ENCODE results near the gene KIRREL3. TPM values are rescaled to one million over a fixed set of nuclear protein-coding genes. Genes with fewer than 3 reads are reported as not detected.

The KIRREL3 gene
- total RNA-seq, 2 experiments from 2014 or later, result not detected

DNA sequence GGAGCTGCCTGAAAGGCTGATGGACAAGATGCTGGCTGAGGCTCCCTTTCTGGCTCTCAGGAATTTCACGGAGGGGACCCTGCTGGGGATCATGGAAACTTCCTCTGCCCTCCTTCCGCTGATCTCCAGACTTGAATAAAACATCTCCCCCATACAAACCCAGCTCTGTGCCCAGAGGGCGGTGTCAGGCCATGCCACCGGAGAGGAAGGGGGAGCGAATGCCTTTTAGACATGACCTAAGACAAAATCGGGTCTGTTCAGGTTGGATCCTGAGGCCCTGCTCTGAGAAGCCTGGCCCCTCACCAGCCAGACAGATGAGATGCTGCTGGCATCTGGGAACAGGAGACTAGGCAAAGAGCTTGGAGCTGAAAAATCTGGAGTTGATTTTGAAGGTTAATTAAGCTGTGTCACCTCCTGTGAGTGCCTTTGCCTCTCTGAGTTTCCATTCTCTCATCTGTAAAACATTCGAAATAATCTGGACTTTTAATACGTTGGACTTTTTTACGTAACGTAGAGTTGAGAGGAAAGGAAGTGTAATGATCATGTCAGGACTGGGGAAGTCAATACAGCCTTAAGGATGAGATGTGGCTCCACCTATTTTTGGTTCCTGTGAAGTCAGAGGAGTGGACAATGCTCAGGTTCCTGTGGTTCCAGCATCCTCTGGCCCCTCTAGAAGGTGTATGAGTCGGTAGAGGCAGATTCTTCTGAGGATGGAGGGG is 481.4 kb downstream of the KIRREL3 start:
- TF ChIP-seq, protein P1, sequence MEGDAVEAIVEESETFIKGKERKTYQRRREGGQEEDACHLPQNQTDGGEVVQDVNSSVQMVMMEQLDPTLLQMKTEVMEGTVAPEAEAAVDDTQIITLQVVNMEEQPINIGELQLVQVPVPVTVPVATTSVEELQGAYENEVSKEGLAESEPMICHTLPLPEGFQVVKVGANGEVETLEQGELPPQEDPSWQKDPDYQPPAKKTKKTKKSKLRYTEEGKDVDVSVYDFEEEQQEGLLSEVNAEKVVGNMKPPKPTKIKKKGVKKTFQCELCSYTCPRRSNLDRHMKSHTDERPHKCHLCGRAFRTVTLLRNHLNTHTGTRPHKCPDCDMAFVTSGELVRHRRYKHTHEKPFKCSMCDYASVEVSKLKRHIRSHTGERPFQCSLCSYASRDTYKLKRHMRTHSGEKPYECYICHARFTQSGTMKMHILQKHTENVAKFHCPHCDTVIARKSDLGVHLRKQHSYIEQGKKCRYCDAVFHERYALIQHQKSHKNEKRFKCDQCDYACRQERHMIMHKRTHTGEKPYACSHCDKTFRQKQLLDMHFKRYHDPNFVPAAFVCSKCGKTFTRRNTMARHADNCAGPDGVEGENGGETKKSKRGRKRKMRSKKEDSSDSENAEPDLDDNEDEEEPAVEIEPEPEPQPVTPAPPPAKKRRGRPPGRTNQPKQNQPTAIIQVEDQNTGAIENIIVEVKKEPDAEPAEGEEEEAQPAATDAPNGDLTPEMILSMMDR (IDR thresholded peaks at IDR 0.05), result no peak
- intact Hi-C loops (cut with DNase I, micrococcal nuclease), result no loop called here
- ChIA-PET CTCF (no interaction called here), POLR2A (no interaction called here)
- Histone ChIP-seq H3K4me1 (ENCODE audit: insufficient read depth, low read length) (no peaks in the 10 kb centered on the region), H3K36me3 (ENCODE audit: insufficient read depth, low read length) (no peaks in the 10 kb centered on the region), H3K27ac (ENCODE audit: low read depth in 1 of 2, low read length in 2 of 2) (no peak overlapping the region), H3K27me3 (ENCODE audit: control insufficient read depth in 1 of 2, insufficient read depth in 2 of 2, low read length in 2 of 2) (no peaks in the 10 kb centered on the region), H3K9me3 (ENCODE audit: control insufficient read depth in 1 of 2, insufficient read depth in 1 of 2, low read length in 2 of 2) (no peaks in the 10 kb centered on the region), H3K4me3 (ENCODE audit: low read length) (no peak overlapping the region)
- no peak for DNase-seq
- Mint-ChIP-seq H3K27me3 (peaks cover 12% of the 10 kb centered on the region), H3K9me3 (no peaks in the 10 kb centered on the region), H3K4me3 (no peak overlapping the region), H3K27ac (no peak overlapping the region), H3K36me3 (ENCODE audit: low read depth) (no peaks in the 10 kb centered on the region), H3K4me1 (ENCODE audit: low read depth) (no peaks in the 10 kb centered on the region)
- ATAC-seq (ENCODE audit: poor library complexity), result no peak

DNA sequence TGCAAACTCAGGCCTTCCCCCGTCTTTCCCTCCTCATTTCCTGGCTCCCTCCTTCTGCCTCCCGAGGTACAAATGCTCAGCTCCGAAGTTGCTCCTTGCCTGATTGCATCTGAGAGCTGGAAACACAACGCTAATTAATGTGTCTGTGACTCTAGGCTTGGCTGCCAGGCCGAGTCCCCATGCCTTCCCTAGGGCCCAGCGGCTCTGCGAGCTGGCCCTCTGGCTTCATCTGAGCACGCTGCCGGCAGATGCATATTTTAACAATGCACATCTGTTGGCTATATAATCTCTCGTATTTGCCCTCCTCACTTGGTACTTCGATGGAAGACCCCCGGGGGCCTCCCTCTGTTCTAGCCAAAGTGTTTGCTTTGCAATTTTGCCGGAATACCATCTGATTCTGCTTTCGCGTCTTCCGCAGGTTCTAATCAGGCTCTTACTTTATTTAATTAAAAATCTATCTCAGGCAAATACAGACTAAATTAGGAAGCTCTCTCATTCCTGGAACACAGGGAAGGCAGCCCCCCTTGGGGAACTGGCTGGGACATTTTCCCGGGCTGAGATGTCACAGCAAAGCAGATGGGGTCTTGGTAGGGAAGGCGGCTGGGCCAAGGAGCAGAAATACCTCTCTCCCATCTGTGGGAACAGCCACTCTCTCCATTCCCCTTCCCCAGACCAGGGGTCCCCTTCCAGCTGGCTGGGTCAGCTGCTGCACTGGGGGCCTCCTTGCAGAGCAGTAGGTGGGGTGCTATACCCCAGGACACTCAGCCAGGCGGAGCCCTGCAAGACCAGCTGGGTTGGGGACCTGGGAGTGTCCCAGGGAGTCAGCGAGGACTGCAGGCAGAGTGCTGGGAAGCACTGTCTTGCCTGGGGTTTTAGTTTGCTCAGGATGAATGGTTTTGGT is 482.2 kb downstream of the KIRREL3 start:
- H3K27ac Mint-ChIP-seq, result no peak overlapping the region

DNA sequence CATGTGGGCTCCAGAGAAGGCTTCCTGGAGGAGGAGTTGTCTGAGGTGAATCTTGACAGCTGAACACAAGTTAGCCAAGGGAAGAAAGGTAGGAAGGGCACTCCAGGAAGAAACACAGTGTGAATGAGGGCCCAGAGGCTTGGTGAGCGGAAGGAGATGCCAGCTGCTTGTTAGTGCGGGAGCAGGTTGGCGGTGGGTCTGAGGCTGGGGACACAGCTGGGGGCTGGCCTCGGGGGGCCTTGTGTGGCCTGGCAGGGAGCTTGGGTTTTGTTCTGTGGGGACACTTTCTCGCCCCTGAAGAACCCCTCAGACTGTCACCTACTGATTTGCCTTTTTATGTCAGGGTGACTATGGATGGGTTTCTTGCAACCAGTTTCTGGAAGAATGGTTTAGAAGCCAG is 485.1 kb downstream of the KIRREL3 start:
- Histone ChIP-seq H3K27me3 (ENCODE audit: control insufficient read depth in 1 of 2, insufficient read depth in 2 of 2, low read length in 2 of 2) (peaks cover 0 to 3% of the 10 kb centered on the region in 2 experiments), H3K27ac (ENCODE audit: low read depth in 1 of 2, low read length in 2 of 2) (no peak overlapping the region), H3K36me3 (ENCODE audit: insufficient read depth, low read length) (no peaks in the 10 kb centered on the region), H3K9me3 (ENCODE audit: control insufficient read depth in 1 of 2, insufficient read depth in 1 of 2, low read length in 2 of 2) (no peaks in the 10 kb centered on the region), H3K4me3 (ENCODE audit: low read length) (no peak overlapping the region), H3K4me1 (ENCODE audit: insufficient read depth, low read length) (no peaks in the 10 kb centered on the region)
- H3K27ac Mint-ChIP-seq, result no peak overlapping the region
- no peak for ATAC-seq (ENCODE audit: poor library complexity)
- no peaks in the 10 kb centered on the region for H3K9me3 Mint-ChIP-seq
- TF ChIP-seq, protein P1 (IDR thresholded peaks at IDR 0.05), result no peak
- DNase-seq, result no peak
- CTCF ChIA-PET, result no interaction called here
- H3K4me3 Mint-ChIP-seq, result no peak overlapping the region
- H3K27me3 Mint-ChIP-seq, result peaks cover 24% of the 10 kb centered on the region
- H3K4me1 Mint-ChIP-seq (ENCODE audit: low read depth), result no peaks in the 10 kb centered on the region
- H3K36me3 Mint-ChIP-seq (ENCODE audit: low read depth), result no peaks in the 10 kb centered on the region
- POLR2A ChIA-PET, result no interaction called here
- intact Hi-C loops (cut with DNase I, micrococcal nuclease), result no loop called here

More for the DNA sequence above, 482.2 kb downstream of the KIRREL3 start:
- Histone ChIP-seq H3K4me3 (ENCODE audit: low read length) (no peak overlapping the region), H3K9me3 (ENCODE audit: control insufficient read depth in 1 of 2, insufficient read depth in 1 of 2, low read length in 2 of 2) (no peaks in the 10 kb centered on the region), H3K27me3 (ENCODE audit: control insufficient read depth in 1 of 2, insufficient read depth in 2 of 2, low read length in 2 of 2) (peaks cover 0 to 3% of the 10 kb centered on the region in 2 experiments), H3K36me3 (ENCODE audit: insufficient read depth, low read length) (no peaks in the 10 kb centered on the region), H3K4me1 (ENCODE audit: insufficient read depth, low read length) (no peaks in the 10 kb centered on the region), H3K27ac (ENCODE audit: low read depth in 1 of 2, low read length in 2 of 2) (no peak overlapping the region)
- Mint-ChIP-seq H3K36me3 (ENCODE audit: low read depth) (no peaks in the 10 kb centered on the region), H3K4me3 (no peak overlapping the region), H3K4me1 (ENCODE audit: low read depth) (no peaks in the 10 kb centered on the region), H3K9me3 (no peaks in the 10 kb centered on the region), H3K27me3 (peaks cover 19% of the 10 kb centered on the region)
- POLR2A ChIA-PET, result no interaction called here
- CTCF ChIA-PET, result no interaction called here
- DNase-seq, result no peak
- ATAC-seq (ENCODE audit: poor library complexity), result no peak
- TF ChIP-seq, protein P1 (IDR thresholded peaks at IDR 0.05), result no peak
- intact Hi-C loops (cut with DNase I, micrococcal nuclease), result no loop called here

All from CD4-positive, alpha-beta T cell (primary cell).